LNCaP clone FGC (cell line): Measurements from ENCODE around the gene ABCG4.
"Not testable (repeated sequence)": the region's sequence is repeated elsewhere in the genome, so short reads cannot be mapped to it uniquely, and the experiment has no call there.

Source experiments
- DNase-seq: peaks from one replicate; pipeline ENCODE4 v3.0.0-alpha.2; 2011; ENCODE audit warnings: low read depth
- H3K4me3 ChIP-seq: 2 replicates; pipeline ENCODE4 v1.5.1; 2011; ENCODE audit warnings: mild to moderate bottlenecking, low read depth, low read length, control low read depth
- CTCF ChIP-seq: IDR thresholded peaks from 2 replicates; pipeline ENCODE4 v1.5.1; 2012; ENCODE audit warnings: mild to moderate bottlenecking; ENCODE audit not compliant: control insufficient read depth, insufficient read depth; ENCODE audit errors: extremely low read depth

The ABCG4 gene

DNA sequence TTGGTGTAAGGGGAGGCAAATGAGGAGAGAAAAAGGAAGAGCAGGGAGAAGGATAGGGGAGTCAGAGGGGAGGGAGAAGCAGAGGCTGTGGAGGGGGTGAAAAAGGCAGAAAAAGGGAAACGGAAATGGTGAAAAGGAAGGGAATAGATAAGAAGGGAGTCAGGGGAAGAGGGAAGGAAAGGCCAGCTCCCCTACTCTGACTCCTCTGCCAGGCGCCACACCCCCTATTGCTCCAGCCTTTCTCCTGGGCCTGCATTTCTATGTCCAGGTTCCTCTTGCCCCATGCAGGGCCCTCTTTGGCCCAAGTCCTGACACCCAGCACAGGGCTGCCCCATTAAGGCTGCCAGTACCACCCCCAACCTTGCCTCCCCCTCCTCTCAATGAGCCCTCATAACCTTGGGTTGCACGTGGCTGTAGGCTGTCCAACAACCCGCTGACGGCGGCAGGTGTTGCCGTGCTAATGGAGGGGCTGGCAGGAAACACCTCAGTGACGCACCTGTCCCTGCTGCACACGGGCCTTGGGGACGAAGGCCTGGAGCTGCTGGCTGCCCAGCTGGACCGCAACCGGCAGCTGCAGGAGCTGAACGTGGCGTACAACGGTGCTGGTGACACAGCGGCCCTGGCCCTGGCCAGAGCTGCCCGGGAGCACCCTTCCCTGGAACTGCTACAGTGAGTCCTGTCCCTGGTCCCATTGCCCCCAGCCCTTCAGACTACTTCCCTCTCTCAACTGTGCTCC, 33.0 kb downstream of the ABCG4 start:
- H3K4me3 ChIP-seq = no peak overlapping the region
- no peak for DNase-seq
- TF ChIP-seq CTCF = no peak

DNA sequence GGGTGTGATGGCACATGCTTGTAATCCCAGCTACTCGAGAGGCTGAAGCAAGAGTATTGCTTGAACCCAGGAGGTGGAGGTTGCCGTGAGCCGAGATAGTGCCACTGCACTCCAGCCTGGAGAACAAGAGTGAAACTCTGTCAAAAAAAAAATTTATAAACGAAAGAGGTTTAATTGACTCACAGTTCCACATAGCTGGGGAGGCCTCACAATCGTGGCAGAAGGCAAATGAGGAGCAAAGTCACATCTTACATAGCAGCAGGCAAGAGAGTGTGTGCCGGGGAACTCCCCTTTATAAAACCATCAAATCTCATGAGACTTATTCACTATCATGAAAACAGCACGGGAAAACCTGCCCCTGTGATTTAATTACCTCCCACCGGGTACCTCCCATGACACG, 35.5 kb downstream of the ABCG4 start:
- DNase-seq, H3K4me3 ChIP-seq: not testable (repeated sequence)

GRCh38 chr11:119185981-119186634, 37.3 kb downstream of the ABCG4 start:
- no peak for DNase-seq
- TF ChIP-seq CTCF = no peak
- no peak overlapping the region for H3K4me3 ChIP-seq

GRCh38 chr11:119187123-119187892, 38.5 kb downstream of the ABCG4 start:
- TF ChIP-seq CTCF = no peak
- H3K4me3 ChIP-seq = no peak overlapping the region
- no peak for DNase-seq

DNA sequence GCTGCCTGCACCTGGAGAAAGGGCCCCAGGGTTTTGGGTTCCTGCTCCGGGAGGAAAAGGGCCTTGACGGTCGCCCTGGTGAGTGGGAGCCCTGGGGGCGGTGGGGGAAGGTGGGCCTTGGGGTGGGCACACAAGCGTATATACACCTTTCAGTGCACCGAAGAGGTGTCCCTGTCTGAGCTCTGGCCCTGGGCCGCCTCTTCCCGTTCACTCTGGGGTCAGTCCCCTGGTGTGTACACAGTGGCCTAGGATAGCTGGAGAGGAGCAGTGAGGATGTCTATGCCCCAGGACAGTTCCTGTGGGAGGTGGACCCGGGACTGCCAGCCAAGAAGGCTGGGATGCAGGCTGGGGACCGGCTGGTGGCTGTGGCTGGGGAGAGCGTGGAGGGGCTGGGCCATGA, 39.2 kb downstream of the ABCG4 start:
- TF ChIP-seq CTCF = no peak
- DNase-seq = no peak
- no peak overlapping the region for H3K4me3 ChIP-seq

GRCh38 chr11:119188887-119189286, 40.0 kb downstream of the ABCG4 start:
- H3K4me3 ChIP-seq = no peak overlapping the region
- TF ChIP-seq CTCF = no peak
- DNase-seq = no peak

DNA sequence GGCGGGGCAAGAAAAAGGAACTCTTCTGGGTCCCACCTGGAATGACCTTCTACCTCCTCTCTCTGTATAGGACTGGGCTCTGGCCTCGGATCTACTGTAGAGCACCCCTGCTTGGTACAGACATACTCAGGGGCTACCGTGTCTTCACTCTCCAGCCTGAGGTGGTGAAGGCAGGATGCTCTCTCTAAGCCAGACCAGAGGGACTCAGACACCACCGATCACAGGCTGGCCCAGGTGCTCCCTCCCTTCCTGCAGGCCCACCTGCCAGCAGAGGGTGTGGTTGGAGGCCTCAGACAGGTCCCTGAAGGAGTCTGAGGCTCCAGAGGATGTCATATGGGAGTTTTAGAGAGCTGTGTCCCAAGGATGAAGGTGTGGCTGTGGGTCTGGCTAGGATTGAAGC, 40.5 kb downstream of the ABCG4 start:
- no peak for DNase-seq
- no peak overlapping the region for H3K4me3 ChIP-seq
- no peak for TF ChIP-seq CTCF
